Adrenal gland (tissue), 12 donors: ENCODE measurements around the gene APLF. TPM values are rescaled to one million over a fixed set of nuclear protein-coding genes. Genes with fewer than 3 reads are reported as not detected.

Experiments
- DNase-seq, 7 donors: peaks; one replicate each; pipeline ENCODE4 v3.0.0-alpha.2; 2019 to 2020
- H3K27ac ChIP-seq, 5 donors: fragments of 200-600 bp; sonication (generic) in 4 of 5; 1 replicate in 3 of 5; 2 replicates in 2 of 5; pipeline versions ENCODE4 v1.5.1 to v1.8.0; 2016 to 2020; ENCODE audit warnings: mild to moderate bottlenecking in 1 of 5
- H3K27me3 ChIP-seq: fragments of 200-600 bp; 2 replicates; pipeline ENCODE4 v1.8.0; 2021
- H3K36me3 ChIP-seq, 2 donors: fragments of 200-600 bp; replicated peaks in 1 of 2; 1 replicate in 1 of 2; 2 replicates in 1 of 2; pipeline versions ENCODE4 v1.5.1 to v1.8.0; 2018 to 2022
- H3K4me1 ChIP-seq, 2 donors: fragments of 200-600 bp; replicated peaks in 1 of 2; 1 replicate in 1 of 2; 2 replicates in 1 of 2; pipeline versions ENCODE4 v1.5.1 to v1.8.0; 2018 to 2021
- H3K4me3 ChIP-seq, 4 donors: fragments of 200-600 bp; sonication (generic) in 3 of 4; one replicate each; pipeline ENCODE4 v1.5.1; 2016 to 2018
- H3K9me3 ChIP-seq, 3 donors: fragments of 200-600 bp; sonication (generic) in 1 of 3; replicated peaks in 1 of 3; 1 replicate in 2 of 3; 2 replicates in 1 of 3; pipeline versions ENCODE4 v1.5.1 to v1.8.0; 2016 to 2021
- CTCF ChIP-seq, 6 experiments: fragments of 450-650 bp in 4 of 6; fragments of 200-600 bp in 2 of 6; sonication (generic) in 1 of 6; IDR thresholded peaks; 1 replicate in 5 of 6; 2 replicates in 1 of 6; pipeline versions ENCODE4 v1.5.1 to v1.8.0; 2016 to 2021; ENCODE audit warnings: antibody characterized with exemption in 6 of 6, mild to moderate bottlenecking in 2 of 6, moderate library complexity in 1 of 6
- POLR2A ChIP-seq, 2 donors: fragments of 450-650 bp; IDR thresholded peaks; one replicate each; pipeline ENCODE4 v1.6.1; 2017; ENCODE audit warnings: antibody characterized with exemption in 2 of 2, mild to moderate bottlenecking in 2 of 2, moderate library complexity in 1 of 2
- WGBS, 4 donors: extraction: QIAGEN DNeasy Blood & Tissue Kit in 2 of 4; methylation state at CpG; one replicate each; pipeline versions ENCODE4 v1.1.5 to v1.1.7; 2013 to 2017; 5-methylcytosine and 5-hydroxymethylcytosine counted together
- intact Hi-C, 2 donors: fragments of 100-400 bp; cut with DNase I; formaldehyde crosslinking; loops; one replicate each; pipeline versions ENCODE4 v1.14.1 to v1.15.0; 2022 to 2023
- polyA plus RNA-seq, 3 donors: library from polyadenylated mRNA; stranded (reverse); fragments of 200-250 nt in 2 of 3; fragments of 350-450 nt in 1 of 3; fragmentation: Illumina TruSeq in 1 of 3; extraction: RNeasy Lipid Tissue Mini Kit (QIAGEN cat#74804) in 1 of 3; gene quantifications; one replicate each; pipeline ENCODE4 v1.2.3, GENCODE V29; 2013 to 2014
- total RNA-seq, 9 donors: library from RNA; depleted of rRNA in 4 of 9; stranded (reverse); fragments of >200 nt in 4 of 9; fragments of 120-200 nt in 1 of 9; fragmentation: NEBNext Ultra II Directional in 1 of 9; extraction: Animal tissue kit (Norgen Biotek cat#: 25700) in 1 of 9; gene quantifications; one replicate each; pipeline versions ENCODE4 v1.1.0 to v1.2.4, GENCODE V29; 2013 to 2023
- donor health status: healthy with polysubstance abuse.
- donor health status: Bipolar disorder and iron deficiency.
- donor health status: DM: yes; HTN: yes; CAD: no.
- donor health status: DM: no; HTN: no; CAD: no.
- donor health status: DM: no; HTN: no; CAD: no.
- donor health status: DM: yes; HTN: yes; CAD: no.

The APLF gene
- total and polyA plus RNA-seq, 12 donors, result 1.1 to 6.8 (median 3.6) TPM

- no peak overlapping the region for H3K4me3 ChIP-seq
- 73 to 87% (median 84%) methylated on average over 3 of the region's 3 CpGs for whole genome bisulfite sequencing, 4 donors
- H3K27me3 ChIP-seq, result no peaks in the 10 kb centered on the region
- no peaks in the 10 kb centered on the region for H3K36me3 ChIP-seq
- no peak for DNase-seq
- H3K9me3 ChIP-seq, result no peaks in the 10 kb centered on the region
- no peak overlapping the region for H3K27ac ChIP-seq
- no peak for TF ChIP-seq CTCF (IDR thresholded peaks at IDR 0.05)
- TF ChIP-seq POLR2A (IDR thresholded peaks at IDR 0.05), result no peak
- intact Hi-C loops, result no loop called here
- no peaks in the 10 kb centered on the region for H3K4me1 ChIP-seq
Measured at GRCh38 chr2:68536000-68536399, 68.6 kb downstream of the APLF start.

- TF ChIP-seq CTCF (IDR thresholded peaks at IDR 0.05) (no peak), POLR2A (IDR thresholded peaks at IDR 0.05) (no peak)
- intact Hi-C loops, result no loop called here
- DNase-seq, result no peak
- Histone ChIP-seq H3K4me1 (no peaks in the 10 kb centered on the region), H3K4me3 (no peak overlapping the region), H3K27ac (no peak overlapping the region), H3K27me3 (no peaks in the 10 kb centered on the region), H3K9me3 (no peaks in the 10 kb centered on the region), H3K36me3 (no peaks in the 10 kb centered on the region)
- 74 to 90% (median 83%) methylated on average over 4 of the region's 4 CpGs for WGBS, 4 donors
Measured at GRCh38 chr2:68537011-68537410, 69.6 kb downstream of the APLF start.

GRCh38 chr2:68537809-68538208 is 70.4 kb downstream of the APLF start:
- WGBS, 4 donors, result 61 to 70% (median 68%) methylated on average over 2 of the region's 2 CpGs
- no peaks in the 10 kb centered on the region for H3K27me3 ChIP-seq
- intact Hi-C loops, result no loop called here
- no peak overlapping the region for H3K27ac ChIP-seq
- no peaks in the 10 kb centered on the region for H3K4me1 ChIP-seq
- H3K36me3 ChIP-seq, result no peaks in the 10 kb centered on the region
- H3K4me3 ChIP-seq, result no peak overlapping the region
- TF ChIP-seq POLR2A (IDR thresholded peaks at IDR 0.05) (no peak), CTCF (IDR thresholded peaks at IDR 0.05) (no peak)
- no peak for DNase-seq
- no peaks in the 10 kb centered on the region for H3K9me3 ChIP-seq

- no peaks in the 10 kb centered on the region for H3K9me3 ChIP-seq
- no peaks in the 10 kb centered on the region for H3K27me3 ChIP-seq
- no peaks in the 10 kb centered on the region for H3K4me1 ChIP-seq
- no peak overlapping the region for H3K27ac ChIP-seq
- intact Hi-C loops, result no loop called here
- H3K36me3 ChIP-seq, result no peaks in the 10 kb centered on the region
- DNase-seq, result no peak
- H3K4me3 ChIP-seq, result no peak overlapping the region
- TF ChIP-seq POLR2A (IDR thresholded peaks at IDR 0.05) (no peak), CTCF (IDR thresholded peaks at IDR 0.05) (no peak)
- WGBS, 4 donors, result 85 to 100% (median 95%) methylated on average over 2 of the region's 2 CpGs
Measured at GRCh38 chr2:68544811-68545210, 77.4 kb downstream of the APLF start.
